GM21529 (cell line): ENCODE measurements around the gene ADGRF3.
"Not testable (repeated sequence)": the region's sequence is repeated elsewhere in the genome, so short reads cannot be mapped to it uniquely, and the experiment has no call there.

Experiments
- ATAC-seq: cut with Tn5 transposase; IDR thresholded peaks from one replicate; pipeline ENCODE4 v1.9.1; 2021; ENCODE audit not compliant: unreplicated experiment

ADGRF3 gene

GRCh38 chr2:26346454-26347053, at the start of gene ADGRF3:
Gene ADGRF3, minus strand, starts transcription at chr2:26346789. Its CDS starts 555 bp downstream, at chr2:26346234.
- no peak for ATAC-seq

GRCh38 chr2:26395394-26395793, 48.8 kb upstream of the ADGRF3 start:
- ATAC-seq, result no peak

- no peak for ATAC-seq
These were observed 48.1 kb upstream of the ADGRF3 start for GRCh38 chr2:26394694-26395093.

GRCh38 chr2:26387189-26387588, 40.6 kb upstream of the ADGRF3 start:
- no peak for ATAC-seq

- ATAC-seq, result no peak
These were observed 38.0 kb upstream of the ADGRF3 start for GRCh38 chr2:26384597-26384996.

- ATAC-seq, result no peak
These were observed 37.6 kb upstream of the ADGRF3 start for GRCh38 chr2:26384183-26384582.

GRCh38 chr2:26382564-26382963, 36.0 kb upstream of the ADGRF3 start:
- ATAC-seq, result no peak

GRCh38 chr2:26380281-26380680, 33.7 kb upstream of the ADGRF3 start:
- no peak for ATAC-seq

- ATAC-seq, result no peak
These were observed 30.2 kb upstream of the ADGRF3 start for GRCh38 chr2:26376799-26377198.

- ATAC-seq, result not testable (repeated sequence)
These were observed 24.3 kb upstream of the ADGRF3 start for GRCh38 chr2:26370909-26371308.

GRCh38 chr2:26369664-26370063, 23.1 kb upstream of the ADGRF3 start:
- not testable (repeated sequence) for ATAC-seq

GRCh38 chr2:26366957-26367356, 20.4 kb upstream of the ADGRF3 start:
- ATAC-seq, result no peak

- no peak for ATAC-seq
These were observed 18.1 kb upstream of the ADGRF3 start for GRCh38 chr2:26364669-26365068.

- ATAC-seq, result no peak
These were observed 17.4 kb upstream of the ADGRF3 start for GRCh38 chr2:26363958-26364357.

GRCh38 chr2:26363323-26363722, 16.7 kb upstream of the ADGRF3 start:
- ATAC-seq, result no peak

GRCh38 chr2:26359886-26360473, 13.4 kb upstream of the ADGRF3 start:
- no peak for ATAC-seq

- ATAC-seq, result no peak
These were observed 10.2 kb upstream of the ADGRF3 start for GRCh38 chr2:26356771-26357170.

GRCh38 chr2:26356111-26356510, 9.5 kb upstream of the ADGRF3 start:
- ATAC-seq, result no peak

- no peak for ATAC-seq
These were observed 8.7 kb upstream of the ADGRF3 start for GRCh38 chr2:26355038-26355995.

GRCh38 chr2:26354469-26354868, 7.9 kb upstream of the ADGRF3 start:
- ATAC-seq, result not testable (repeated sequence)

GRCh38 chr2:26352892-26353291, 6.3 kb upstream of the ADGRF3 start:
- ATAC-seq, result no peak
